K562 treated with DMSO at 1 percent for 48 hours (cell line): ENCODE data around the gene QKI. TPM values are rescaled to one million over a fixed set of nuclear protein-coding genes. Genes with fewer than 3 reads are reported as not detected.

Experiments
- total RNA-seq: library from RNA; unstranded; fragments of 300-600 nt; gene quantifications from 2 replicates; pipeline ENCODE4 v1.2.3, GENCODE V29; 2022; ENCODE audit warnings: low replicate concordance; ENCODE audit errors: extremely low read depth

QKI gene
- not detected in 2 replicates for total RNA-seq

GRCh38 chr6:163414117-163414945 lies at the start of gene QKI:
Gene QKI (plus strand): TSS chr6:163414718. CDS start chr6:163415194, 476 bp downstream.

